Stimulated activated CD4-positive, alpha-beta T cell treated with anti-CD3 and anti-CD28 coated beads, TNF-alpha, amount 100 ng/mL, for 48 hours (primary cell): ENCODE results near the gene NEK10.

ENCODE experiments used
- DNase-seq, 3 donors: peaks; one replicate each; pipeline ENCODE4 v3.0.0-alpha.2; 2020; ENCODE audit warnings: low read depth in 3 of 3

The NEK10 gene

DNA sequence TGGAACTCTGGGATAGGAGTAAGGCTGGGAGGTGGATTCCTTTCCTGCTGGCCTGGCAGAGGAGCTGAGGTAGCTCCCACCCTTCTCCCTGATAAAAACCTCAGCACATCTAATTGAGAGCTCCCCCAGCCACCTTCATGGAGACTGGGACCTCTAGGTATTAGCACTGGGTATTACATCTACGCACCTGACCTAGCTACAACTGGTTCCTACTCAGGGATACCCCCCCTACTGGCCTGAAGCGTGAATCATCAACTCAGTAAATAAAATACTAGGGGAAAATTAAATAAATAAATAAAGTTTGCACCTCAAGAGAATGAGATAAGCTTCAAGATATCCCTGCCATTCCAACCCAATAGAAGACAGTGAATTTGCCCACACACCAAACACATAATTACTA lies 140.4 kb downstream of the NEK10 start:
- no peak for DNase-seq

DNA sequence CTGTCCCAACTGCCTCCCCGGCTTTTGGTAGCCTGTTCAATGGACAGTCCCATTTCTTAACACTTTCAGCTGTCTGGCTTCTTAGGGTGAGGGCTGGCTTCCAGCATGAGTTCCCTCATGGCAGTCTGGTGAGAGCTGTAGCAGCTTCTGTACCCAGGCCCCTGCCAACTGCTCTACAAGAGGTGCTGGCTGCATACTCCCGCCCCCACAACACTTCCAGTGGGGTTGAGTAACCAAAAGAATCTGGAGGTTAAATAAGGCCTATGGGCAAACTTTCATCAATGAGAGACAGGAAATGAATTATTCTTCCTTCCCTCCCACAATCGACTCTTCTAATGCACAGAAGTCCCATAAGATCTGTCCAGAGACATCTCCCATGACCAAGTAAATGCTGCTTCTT lies 145.0 kb downstream of the NEK10 start:
- DNase-seq = no peak

DNA sequence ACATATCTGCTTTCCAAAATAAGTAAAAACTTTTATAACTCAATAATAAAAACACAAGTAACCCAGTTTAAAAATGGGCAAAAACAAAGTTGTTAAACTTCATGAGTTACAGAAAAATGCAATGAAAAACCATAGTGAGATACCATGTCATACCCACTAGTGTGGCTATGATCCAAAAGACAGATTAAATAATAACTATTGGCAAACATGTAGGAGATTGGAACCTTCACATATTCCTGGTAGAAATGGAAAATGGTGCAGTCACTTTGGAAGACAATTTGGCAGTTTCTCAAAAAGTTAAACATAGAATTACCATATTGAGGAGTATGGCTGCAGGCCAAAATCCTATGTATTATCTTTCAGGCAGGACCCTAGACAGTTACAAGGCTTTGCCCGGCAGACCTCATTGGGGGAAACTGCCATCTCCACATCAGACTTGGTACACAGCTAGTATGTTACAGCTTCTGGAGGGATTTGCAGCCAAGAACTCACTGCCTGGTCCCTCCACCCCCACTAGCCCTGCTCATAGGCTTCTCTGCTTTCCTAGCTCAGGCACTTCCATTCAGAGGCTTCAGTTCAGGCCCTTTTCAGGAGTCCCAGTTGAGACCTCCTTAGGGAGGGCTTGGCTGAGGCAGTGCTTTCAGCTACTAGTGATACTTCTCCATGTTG lies 147.8 kb downstream of the NEK10 start:
- DNase-seq = no peak

DNA sequence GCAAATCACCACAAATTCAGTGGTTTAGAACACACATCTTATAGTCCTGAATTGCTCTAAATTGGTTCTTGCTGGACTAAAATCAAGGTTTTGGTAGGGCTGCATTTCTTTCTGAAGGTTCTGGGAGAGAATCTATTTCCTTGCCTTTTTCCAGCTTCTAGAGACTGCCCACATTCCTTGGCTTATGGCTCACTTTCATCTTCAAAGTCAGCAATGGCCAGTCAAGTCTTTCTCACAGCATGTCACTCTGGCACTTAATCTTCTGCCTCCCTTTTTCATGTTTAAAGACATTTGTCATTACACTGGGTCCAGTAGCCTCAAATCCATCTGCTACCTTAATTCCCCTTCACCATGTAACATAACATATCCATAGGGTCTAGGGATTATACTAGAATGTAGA lies 149.0 kb downstream of the NEK10 start:
- DNase-seq = no peak

DNA sequence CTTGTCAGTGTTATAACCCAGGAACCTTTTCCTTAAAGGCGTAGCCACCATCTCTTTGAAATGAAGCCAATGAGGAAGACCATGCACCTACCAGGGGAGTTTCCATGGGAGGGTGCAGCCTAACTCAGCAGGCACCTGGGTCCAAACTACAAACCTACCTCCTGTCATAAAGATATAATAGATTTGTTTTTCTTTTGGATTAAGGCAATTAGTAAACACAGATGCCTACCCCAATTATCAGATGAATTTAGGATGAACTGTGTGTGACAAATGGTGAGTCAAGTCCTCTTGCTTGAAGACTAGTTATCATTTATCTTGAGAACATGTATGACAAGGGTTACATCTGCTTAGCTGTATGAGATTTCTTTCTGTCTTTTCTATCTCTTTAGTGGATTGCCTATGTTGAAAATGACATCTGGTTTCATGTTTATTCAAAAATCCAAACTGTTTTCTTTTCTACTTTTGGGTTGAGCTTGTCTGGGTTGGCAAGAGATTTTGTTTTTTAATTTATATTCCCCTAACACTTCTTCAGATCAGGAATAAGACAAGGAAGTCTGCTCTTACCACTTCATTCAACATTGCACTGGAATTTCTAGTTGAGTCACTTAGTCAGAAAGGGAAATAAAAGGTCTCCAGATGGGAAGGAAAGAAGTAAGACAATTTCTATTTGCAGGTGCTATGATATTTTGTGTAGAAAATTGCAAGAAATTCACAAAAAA lies 149.9 kb downstream of the NEK10 start:
- DNase-seq = no peak

DNA sequence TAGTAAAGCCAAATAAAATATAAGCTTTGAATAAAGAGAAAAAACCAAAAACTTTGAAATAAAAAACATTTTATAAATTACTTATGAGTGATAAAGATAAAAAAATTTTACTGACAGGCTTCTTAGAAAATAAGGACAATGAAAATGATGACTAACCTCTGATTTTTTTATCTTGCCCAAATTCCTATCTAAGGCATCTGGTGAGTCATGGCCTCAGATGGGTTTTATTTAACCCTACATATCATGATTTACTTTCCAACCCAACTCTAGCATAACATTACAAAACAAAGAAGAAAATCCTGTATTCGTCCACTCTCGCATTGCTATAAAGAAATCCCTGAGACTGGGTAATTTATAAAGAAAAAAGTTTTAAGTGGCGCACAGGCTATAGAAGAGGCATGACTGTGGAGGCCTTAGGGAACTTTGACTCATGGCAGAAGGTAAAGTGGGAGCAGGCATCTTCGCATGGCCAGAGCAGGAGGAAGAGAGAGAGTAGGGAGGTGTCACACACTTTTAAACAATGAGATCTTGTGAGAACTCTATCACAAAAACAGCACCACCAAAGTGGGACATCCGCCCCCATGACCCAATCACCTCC lies 152.1 kb downstream of the NEK10 start:
- no peak for DNase-seq

DNA sequence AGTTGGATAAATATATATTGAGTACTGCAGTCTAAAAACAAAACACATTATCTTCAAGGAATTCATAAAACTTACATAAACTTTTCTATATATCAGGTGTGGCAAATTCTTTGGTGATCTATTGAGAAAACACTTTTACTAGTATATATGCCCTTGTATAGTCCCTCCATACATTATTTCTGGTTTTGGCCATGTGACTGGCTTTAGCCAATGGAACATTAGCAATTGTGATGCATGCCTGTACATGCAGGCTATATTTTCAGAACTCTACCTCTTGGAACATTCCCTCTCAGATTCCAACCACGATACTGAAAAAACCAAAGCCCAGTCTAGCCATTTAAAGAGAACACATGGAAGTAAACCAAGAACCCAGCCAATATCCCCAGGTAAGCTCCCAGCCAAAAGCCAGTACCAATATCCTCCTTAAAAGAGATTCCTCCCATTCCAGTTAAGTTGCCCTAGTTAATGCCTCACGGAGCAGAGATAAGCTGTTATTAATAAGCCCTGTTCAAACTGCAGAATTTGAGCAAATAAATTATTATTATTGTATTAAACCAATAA lies 152.8 kb downstream of the NEK10 start:
- DNase-seq = no peak

DNA sequence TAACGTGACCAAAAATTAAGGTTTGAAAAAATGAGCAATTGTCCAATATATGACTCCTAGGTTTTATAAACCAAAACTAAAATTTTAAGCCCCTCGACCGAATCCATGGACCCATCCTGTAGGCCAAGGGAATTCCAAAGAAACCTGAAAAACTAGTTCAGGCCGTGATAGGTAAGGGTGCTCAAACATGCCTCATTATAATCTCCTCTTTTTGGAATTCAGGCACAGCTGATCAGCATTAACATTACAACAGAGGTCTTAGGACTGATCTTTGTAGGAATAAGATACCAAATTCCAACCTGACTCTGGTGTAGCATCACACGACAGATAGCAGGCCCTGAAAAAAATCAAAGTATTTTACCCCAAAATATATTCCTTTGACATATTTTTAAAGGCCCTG lies 155.7 kb downstream of the NEK10 start:
- DNase-seq = no peak

DNA sequence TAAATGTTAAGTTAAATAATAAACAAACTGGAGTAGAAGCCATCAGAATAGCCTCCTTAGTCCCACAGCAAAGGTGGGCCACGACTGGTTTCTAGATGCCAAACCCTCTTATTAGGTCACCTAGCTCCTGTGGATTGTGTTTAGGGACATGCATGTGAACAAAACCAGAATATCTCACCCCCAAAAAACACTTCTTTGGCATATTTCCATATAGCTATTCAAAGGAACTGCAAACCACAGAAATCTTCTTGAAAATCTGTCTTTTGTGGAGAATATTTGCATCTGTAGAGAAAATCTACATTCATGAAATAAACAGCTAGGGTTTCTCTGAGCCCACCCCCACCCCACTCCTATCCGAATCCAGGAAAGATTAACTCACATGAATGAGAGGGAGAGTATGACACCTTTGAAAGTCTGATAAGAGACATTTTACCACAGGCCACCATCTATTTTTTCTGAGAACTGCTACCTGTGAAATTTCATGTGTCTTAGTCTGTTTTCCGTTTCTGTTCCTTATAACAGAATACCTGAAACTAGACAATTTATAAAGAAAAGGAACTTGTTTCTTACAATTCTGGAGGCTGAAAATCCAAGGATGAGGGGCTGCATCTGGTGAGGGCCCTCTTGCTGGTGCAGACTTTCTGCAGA lies 159.4 kb downstream of the NEK10 start:
- no peak for DNase-seq

DNA sequence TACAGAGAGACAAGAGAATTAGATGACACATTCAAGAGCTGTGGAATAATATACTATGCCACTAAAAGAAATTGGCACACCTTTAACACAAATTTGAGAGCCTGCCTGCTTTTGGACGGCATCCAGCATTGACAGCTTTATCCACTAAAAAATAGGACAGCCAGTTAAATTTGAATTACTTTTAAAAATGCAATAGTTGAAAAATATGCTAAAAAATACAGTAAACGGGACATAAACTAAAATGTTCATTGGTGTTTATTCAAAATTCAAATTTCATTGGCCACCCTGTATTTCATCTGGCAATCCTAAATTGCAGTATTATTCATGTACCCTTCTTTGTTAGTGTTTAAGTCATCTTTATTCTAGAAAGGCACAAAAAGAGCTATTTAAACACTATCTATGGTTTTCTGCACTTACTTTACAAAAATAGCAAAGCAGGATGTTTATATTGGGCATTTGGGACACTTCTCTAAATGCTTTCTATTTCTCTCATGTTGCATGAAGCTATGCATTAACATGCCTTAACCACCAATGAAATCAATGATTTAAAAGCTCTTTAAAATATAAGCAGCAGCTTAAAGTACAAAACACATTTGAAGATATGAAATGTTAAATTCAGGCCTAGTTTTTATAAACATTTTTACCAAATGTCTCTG lies 160.1 kb downstream of the NEK10 start:
- no peak for DNase-seq

DNA sequence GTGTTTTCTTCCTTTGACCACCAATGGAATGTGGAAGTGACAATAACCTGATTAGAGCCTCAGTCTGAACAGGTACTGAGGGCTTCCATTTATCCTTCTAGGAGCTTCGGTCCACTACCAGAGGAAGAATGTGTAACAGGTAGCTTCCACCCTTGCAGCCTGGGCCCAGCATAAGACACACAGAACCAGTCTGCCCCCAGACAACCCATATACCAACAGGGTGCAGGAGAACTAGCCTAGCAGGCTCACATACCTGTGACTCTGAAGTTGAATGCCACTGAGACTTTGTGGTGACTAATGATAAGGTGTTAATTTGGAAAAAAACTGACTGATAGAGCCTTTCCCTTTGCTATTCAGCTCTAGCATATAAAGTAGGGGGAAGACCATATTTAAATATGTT lies 166.2 kb downstream of the NEK10 start:
- no peak for DNase-seq

DNA sequence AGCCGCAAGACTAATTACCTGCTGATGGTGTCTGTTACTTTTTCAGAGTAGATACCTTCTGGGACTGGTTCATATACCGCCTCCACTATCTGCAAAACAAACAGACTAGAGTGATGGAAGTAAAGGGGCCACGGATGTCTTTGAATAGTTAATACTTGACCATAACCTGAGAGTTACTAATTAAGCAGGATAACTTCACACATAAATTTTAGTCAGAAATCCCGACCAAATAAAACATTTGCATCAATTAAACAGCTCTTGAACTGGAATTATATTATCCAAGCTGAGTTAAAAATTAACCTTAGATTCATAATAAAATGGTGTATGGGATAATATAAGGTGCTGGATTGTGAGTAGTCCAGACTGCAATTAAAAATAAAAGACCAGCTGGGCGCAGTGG lies 167.7 kb downstream of the NEK10 start:
- no peak for DNase-seq

DNA sequence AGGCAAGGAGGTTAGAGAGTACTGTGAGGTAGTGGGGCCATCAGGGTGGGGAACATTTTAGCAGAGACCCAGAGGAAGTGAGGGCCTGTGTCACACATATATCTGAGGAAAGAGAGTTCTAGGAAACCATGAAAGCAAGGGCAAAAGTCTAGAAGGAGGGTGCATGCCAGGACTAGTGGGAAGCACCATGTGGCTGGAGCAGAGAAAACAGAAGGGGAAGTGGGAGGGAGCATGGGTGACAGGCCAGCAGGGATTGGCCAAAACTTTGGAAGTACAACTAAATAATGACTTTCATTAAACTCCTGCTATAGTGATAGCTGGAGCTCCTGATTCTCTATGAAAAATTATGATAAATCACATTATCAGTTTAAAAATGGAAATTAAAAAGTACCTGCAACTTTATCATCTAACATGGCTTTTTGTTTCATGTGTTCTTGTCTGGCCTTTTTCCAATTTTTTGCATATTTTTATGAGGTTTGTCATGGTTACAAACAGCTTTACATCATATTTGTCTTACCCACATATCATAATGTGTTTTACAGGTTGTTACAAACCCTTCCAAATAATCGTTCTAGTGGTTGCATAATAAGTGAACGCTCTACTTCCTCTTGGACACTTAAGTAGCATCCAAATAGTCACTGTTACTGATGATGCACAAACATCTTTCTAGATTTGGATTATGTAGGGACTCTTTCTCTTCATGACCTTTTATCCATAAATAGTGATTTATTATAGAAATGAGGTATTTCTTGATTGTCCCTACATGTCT lies 168.3 kb downstream of the NEK10 start:
- DNase-seq = no peak

DNA sequence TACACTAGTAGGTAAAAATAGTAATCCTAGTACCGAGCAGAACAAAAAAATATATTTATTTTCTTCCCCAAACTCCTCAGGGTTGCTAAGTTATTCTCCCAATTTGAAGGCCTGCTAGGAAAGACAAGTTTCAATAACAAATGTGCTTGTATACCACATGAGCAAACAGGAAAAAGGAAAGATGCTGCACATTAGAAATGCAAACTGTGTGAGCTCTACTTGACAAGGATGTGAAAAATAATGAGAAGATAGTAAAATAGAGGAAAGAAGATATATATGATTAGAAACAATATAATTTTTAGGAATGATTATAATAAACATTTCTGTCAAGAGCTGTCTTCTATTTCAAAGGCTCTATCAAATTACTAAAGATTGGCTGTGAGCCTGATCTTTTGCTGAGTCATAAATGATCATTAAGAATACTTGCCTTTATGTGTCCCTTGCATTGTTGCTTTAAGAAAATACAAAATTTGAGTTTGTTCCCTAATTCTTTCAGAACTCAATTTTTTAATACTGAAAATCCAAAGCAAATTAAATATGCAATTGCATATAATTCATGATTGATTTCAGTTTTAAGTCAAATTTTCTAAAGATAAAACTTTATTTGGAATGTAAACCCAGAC lies 174.2 kb downstream of the NEK10 start:
- DNase-seq = no peak

DNA sequence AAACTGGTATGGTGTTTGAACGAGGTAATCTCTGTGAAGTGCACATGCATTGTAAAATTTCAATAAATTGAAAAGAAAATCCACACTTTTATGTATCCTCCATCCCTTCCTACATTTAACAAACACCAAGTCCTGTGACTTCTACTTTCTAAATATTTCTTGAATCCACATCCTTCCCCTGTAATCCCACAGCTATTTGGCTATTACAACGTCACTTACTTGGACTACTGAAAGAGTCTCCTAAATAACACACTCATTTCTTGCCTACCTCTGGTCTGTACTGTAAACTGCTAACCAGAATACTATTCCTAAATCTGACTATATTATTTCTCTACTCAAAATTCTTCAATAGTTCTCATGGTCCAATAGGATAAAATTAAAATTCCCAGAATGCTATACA lies 176.1 kb downstream of the NEK10 start:
- no peak for DNase-seq

DNA sequence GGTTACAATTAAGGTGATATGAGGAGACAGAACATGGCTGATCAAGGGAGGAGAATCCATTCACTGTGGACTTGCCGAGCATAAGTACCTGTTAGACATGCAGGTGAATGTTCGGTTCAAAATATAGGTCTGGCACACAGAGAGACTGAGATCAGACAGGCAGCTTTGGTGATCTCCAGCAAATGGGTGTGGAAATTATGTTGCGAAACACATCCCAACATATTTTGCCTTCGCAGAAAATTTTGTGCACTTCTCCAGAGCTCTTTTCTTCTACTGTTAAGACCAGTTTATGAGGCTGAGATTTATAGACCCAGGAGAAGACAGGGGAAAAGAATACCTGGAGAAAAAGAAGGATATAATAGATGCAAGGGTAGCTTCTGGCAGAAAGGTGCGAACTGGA lies 183.2 kb downstream of the NEK10 start:
- no peak for DNase-seq

DNA sequence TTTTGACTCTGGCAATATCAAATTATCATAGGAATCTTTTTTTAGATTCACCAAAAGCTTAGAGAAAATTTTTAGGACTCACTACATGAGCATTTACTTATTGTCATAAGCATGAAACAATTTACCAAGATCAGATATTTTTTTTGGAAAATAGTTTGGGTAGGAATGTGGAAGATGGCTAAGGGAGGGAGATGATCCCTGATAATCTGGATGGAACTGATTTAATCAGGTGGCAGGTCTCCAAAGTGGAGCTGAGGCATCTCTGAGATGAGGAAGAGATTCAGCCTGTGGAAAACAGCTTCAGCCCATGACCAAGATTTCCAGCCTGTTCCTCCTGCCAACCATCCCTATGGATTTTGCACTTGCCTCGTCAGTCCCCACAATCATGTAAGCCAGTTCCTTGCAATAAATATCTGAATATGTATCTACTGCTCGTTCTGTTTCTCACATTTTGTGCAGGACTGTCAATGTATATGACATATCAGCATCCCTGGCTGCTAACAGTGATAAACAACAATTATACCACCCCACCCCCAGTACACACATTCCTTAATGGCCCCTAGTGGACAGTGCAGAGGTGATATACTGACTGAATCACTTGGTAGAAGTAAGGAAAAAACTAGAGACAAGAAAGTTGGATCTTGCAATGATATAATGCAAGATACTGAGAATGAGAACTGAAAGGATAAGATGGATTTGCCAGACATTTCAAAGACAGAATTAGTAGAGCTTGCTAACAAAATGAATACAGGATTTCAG lies 183.8 kb downstream of the NEK10 start:
- DNase-seq = no peak

DNA sequence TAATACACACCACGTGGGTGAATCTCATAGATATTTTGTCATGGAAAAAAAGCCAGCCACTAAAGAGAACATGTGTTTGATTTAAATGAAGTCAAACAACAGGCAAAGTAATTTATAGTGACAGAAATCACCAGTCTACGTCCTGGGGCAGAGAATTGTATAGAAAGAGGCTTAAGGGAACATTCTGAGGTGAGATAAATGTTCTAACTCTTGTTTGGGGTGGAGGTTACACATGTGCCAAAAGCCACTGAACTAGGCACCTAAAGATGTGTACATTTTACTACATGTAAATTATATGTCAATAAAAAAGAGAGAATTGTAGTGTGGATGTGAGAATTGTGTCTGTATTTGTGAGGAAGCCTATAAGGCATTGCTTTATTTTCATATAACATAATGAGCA lies 184.9 kb downstream of the NEK10 start:
- DNase-seq = no peak

DNA sequence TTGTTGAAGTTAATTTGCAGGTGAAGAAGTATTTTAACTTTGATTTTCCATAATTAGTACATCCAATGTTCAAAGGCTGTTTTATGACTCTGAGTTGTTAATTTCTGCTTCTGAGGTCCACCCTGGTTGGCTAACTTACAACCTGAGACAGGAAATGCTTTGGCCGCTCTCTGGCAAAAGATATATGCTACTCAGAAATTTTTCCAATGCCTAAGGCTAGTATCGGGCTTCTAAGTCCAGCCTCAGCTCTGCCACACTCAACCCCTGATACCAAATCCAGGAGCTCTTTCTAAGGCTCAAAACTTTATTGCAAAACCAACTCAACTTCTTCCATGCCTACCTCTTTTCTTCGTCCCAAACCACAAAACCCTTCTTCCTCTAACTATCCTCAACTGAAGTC lies 192.9 kb downstream of the NEK10 start:
- no peak for DNase-seq

DNA sequence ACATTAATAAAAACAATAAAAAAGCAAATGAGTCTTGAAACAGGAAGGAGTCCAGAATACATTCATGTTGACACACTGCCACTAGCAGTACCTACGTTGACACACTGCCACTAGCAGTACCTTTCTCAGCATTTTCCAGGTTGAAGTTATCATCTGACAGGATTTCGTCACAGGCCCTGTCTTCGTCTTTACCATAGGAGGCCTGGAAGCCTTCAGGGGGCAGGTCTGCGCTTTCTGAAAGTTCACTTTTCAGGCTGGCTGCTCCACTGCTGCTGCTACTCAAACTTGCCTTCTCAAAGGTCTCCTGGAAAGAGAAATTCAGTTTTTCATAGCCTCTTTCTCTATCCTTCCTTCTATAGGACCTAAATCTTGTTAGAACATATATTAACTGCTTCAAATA lies 194.7 kb downstream of the NEK10 start:
- no peak for DNase-seq
